Eye (tissue), 1 donor: ENCODE results near the gene TCOF1.

Experiments used
- DNase-seq: peaks from one replicate; pipeline ENCODE4 v3.0.0-alpha.2; 2015

The TCOF1 gene

DNA sequence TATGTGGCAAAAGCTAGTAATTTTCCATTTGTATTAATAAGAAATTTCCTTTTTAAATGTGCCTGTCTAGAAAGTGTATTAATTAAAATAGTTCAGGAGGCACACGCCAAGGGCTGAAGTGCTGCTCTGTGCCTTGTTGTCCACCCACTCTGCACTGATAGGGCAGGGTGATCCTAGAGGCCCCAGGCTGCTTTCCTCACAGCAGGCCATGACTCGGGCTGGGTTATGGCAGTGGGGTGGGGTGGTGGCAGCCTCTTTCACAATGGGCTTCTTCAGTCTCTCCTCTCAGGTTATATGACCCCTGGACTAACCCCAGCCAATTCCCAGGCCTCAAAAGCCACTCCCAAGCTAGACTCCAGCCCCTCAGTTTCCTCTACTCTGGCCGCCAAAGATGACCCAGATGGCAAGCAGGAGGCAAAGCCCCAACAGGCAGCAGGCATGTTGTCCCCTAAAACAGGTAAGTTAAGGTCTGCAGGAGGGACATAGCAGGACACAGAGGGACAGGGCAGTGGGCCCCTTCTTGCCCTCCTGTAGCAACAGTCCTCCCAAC lies 35.7 kb downstream of the TCOF1 start:
- no peak for DNase-seq

DNA sequence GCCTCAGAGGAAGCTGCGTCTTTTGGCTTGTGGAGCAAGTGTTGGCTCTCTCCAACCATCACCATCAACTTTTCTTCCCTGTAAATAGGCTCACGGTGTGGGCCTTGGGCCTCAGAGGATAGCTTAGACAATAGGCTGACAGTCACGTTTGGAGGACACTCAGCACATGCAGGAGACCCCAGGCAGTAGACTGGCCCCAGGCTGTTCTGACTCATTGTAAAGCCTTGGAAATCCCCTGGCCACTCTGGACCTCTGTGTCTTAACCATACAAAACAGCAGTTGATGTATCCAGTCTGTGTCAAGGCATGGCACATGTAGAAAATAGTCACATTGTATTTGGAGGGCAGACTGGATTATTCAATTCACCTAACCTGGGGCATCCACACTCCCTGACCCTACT lies 36.6 kb downstream of the TCOF1 start:
- no peak for DNase-seq

DNA sequence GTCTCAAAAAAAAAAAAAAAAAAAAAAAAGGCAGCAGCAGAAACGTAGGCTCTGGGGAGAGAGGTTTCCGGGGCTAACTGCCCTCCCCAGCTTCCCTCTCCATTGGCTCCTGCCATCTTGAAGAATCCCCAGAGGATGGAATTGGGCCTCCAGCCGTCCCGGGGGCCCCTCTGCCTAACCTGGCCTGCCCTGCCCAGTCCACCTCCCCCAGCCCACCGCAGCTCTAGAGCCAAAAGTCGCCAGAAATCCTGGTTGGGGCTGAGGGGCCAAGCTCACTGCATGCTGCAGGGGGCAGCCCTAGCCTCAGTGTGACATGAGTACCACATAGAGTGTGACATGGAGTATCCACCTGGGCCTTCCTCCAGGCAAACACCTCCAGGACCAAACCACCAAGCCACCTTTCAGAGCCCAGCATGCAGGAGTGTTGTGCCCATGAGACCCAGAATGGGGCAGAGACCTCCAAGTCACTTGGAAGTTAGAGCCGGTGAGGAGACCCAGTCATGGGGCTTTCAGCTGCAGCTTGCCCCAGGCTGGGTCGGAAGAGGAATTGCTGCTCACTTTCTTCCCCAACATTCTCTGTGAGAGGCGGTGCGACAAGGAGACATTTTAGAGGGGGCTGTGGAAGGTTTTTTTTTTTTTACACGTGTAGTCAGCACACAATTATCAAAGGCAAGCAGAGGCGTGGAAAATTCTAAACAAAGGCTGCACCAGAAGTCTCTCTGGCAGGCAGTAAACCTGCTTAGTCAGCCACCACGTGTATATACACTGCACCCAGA lies 37.6 kb downstream of the TCOF1 start:
- no peak for DNase-seq

DNA sequence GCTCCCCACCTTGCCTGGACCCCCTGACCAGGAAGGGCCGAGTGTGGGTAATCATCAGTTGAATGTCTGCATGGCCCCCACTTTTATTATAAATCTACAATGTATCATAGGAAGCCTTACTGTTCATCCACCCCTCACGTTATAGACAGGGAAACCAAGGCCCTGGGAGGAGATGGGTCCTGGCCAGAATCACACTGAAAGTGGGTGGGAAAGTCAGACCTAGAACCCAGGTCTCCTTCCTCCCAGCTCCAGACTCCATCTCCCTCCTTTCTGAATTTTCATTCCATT lies 38.1 kb downstream of the TCOF1 start:
- no peak for DNase-seq

DNA sequence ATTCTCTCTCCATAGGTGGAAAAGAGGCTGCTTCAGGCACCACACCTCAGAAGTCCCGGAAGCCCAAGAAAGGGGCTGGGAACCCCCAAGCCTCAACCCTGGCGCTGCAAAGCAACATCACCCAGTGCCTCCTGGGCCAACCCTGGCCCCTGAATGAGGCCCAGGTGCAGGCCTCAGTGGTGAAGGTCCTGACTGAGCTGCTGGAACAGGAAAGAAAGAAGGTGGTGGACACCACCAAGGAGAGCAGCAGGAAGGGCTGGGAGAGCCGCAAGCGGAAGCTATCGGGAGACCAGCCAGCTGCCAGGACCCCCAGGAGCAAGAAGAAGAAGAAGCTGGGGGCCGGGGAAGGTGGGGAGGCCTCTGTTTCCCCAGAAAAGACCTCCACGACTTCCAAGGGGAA lies 38.8 kb downstream of the TCOF1 start:
- DNase-seq = no peak

DNA sequence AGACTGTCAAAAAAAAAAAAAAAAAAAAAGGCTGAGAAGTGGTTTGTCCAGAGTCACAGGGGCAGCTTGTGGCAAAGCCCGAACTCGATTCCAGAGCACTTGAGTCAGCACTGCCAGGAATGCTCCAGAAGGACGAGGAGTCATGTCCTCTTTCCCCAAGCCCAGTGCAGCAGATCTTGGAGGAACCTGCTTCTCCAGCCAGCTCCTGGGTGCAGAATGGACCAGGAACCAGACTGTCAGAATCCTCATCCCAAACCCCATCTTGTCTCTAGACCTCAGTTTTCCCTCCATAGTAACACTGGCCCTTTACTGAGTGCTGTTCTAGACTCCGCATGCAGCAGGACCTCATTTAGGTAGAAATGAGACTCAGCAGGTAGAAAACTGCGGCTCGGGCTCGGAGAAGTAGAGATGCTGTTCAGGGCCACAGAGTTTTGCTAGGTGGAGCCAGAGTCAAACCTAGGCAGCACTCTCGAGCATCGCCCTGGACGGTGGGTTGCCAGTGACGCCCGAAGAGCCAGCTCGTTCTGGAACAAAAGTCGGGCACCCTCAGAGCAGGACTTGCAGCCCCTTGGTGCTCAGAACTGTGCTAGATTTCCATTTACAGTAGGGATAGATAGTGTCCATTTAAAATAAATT lies 39.8 kb downstream of the TCOF1 start:
- no peak for DNase-seq

DNA sequence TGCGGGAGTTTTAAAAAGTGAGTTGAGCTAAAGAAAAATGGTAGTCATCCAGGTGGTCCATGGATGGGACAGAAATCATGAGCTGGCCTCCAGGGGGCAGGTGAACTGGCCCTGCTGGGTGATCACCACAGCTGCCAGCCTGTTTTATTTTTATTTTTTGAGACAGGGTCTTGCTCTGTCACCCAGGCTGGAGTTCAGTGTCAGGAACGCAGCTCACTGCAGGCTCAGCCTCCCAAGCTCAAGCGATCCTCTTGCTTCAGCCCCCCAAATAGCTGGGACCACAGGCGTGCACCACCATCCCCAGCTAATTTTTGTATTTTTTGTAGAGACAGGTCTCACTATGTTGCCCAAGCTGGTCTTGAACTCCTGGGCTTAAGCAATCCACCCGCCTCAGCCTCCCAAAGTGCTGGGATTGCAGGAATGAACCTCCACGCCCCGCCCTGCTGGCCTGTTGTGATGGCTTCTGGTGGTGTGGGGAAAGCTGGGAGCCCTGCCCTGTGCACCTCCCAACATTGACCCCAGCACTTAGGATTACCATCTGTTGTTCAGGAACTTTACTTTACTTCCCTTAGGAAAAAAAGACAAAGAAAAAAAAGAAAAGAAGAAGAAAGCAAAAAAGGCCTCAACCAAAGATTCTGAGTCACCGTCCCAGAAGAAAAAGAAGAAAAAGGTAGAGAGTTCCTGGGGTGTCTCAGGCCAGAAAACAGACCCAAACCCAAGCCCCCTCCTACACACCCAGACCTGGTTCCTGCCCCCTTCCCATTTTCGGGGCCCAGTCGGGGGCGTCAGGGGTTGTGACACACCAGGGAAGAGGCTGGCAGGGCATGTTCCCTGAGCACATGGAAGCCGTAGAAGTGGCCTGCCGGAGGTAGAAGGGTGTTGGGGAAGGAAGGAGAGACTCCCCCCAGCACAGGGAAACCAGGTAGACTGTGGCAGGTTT lies 40.6 kb downstream of the TCOF1 start:
- no peak for DNase-seq

DNA sequence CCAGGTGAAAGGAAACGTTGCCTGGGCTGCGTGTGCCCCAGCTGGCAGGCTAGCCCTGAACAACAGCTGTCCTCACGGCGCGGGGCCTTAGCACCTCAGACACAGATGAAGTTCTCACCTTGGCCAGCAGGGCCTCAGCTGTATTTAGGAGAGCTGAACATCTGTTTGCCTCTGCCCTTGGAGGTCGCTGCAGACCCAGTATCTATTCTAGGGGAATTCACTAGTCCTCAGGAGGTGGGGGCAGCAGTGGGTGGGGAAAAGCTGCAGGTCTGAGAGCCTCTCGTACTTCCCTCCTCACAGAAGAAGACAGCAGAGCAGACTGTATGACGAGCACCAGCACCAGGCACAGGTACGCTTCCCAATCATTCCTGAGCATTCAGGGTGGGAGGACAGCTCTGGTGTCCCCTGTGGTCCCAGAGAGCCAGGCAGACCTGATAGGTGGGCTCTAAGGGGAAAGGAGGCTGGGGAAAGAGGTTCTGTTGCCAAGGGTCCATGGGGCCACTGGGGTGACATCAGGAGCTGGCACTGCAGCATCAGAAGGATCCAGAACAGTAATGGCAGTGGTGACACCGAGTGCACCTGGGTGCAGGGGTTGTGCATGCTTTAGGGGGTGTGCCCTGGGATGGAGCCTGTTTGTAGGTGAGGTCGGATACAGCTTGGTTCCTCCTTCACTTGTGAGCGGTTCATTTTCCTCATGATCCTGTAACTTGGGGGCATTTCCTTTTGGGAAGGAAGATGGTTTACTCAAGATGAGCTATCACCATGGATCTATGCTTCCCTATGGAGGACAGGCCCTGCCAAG lies 41.4 kb downstream of the TCOF1 start:
- DNase-seq = no peak

DNA sequence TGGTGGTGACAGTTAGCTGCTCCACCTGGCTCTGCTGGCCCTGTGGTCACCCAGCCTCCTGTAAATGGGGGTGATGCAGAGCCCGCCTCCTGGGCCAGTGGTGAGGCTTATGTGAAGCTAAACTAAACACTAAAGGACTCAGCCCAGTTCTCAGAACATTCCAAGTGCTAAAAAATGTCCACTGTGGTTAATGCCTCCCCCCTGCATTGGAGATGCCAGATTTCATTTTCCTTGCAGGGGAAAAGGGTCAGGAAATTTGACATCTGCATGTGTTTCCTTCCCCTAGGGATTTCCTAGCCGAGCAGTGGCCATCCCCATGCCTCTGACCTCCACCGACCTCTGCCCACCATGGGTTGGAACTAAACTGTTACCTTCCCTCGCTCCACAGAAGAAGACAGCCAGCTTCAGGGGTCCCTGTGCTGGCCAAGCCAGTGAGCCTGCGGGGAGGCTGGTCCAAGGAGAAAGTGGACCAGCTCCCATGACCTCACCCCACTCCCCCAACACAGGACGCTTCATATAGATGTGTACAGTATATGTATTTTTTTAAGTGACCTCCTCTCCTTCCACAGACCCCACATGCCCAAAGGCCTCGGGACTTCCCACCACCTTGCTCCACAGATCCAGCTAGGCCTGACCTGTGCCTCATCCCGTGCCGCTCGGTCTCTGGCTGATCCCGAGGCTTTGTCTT lies 42.2 kb downstream of the TCOF1 start:
- no peak for DNase-seq

DNA sequence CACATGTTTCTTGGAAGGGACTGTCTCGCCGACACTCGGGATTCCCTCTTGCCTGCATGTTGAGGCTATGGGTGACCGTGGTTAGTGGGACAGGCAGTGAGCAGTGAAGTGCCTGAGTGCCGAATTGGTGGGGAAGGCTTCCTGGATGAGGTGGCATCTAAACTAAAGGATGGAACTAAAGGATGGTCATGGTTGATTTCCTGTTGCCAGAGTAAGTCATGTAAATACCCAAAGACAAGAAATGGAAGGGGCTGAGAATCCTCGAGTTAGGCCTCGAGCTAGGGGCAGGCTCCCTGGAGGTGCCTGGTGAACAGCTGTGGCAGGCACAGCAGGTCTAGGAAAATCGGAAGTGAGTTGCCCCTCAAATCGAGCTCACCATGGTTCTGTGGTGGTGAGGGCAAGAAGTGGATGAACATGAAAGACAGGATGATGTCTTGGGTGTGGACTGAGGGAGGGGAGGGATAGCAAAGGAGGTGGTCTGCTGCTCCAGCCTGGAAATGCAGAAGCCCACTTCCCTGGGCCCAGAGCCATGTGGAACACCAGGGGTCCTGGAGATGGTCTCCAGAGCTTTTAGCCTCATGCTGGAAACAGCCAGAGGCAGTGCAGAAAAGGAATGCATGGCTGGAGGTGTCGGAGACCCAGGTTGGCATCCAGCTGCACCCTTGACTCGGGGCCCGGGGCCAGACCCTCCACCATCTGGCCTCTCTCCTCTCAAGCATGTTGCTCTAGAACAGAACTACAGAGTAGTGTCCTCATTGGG lies 43.0 kb downstream of the TCOF1 start:
- DNase-seq = no peak

DNA sequence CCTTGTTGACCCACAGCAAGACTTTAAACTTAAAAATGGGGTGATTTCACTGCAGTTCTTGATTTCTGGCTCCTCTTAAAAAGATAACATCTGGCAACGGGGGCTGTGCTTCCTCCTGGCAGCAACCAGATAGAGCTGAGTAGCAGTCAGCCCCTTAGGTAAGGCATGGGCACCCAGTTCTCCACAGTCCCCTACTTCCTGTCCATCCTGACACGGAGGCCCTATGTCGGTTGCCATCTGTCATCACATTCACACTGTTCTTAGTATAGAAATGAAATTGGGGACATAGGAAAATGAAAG lies 43.5 kb downstream of the TCOF1 start:
- no peak for DNase-seq

DNA sequence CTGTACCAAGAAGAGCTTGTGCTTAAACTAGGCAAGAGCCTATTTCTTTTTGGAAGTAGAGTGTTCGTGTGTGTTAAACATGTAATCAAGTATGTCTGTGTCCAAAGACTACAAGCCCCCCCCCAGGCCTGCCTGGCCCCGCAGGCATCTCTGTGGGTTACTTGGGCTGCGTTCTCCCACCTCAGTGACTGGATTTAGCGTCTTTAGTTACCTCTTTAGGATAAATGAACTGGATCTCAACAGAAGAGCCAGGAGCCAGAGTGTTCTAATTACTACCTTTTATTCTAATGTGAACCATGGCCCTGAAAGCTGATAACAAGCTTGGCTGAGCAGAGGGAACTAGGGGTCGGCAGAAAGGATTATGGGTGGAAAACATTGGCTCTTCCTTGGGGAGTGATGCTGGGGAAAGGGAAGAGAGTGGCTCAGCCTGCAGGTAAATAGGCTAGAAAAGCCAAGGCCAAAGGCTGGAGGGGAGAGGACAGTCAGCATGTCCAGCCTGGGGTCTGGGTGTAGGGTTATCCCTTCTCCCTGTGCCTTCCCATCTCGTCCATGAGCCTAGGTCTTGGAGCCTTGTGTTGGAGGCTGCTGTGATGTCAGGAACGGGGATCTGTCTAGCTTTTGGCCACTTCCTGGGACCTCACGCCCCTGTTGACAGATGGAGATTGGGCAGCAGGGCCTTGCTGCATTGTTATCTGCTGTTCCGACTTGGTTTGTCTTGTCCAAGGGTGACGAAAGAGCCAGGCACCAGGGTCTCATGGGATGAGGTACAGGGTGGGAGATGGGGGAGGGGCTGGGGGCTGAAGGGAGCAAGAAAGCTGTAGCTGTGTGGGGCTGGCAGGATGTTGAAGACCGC lies 44.1 kb downstream of the TCOF1 start:
- no peak for DNase-seq

DNA sequence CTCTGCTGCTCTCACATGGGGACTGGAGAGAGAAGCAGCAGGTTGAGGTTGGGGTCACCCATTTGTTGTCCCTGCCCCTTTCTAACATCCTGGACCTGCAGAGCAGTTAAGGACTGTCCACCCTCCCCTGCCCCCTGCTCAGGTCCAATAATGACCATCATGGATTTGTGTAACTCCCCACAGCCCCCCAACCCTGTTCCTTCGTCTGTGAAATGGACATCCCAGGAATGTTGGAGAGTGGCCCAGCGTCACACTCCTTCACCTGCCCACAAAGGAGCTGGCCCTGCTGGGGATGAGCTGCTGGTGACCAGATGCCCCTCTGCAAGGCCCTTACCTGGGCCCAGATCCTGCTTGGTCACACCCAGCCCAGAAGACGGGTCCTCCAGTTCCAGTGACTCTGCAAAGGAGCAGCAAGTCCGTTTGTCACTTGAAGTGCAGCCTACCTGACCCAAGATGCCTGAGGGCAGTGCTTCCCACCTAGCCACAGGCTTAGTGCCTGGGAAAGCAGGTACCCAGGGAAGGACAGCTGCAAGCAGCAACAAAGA lies 44.8 kb downstream of the TCOF1 start:
- DNase-seq = no peak

DNA sequence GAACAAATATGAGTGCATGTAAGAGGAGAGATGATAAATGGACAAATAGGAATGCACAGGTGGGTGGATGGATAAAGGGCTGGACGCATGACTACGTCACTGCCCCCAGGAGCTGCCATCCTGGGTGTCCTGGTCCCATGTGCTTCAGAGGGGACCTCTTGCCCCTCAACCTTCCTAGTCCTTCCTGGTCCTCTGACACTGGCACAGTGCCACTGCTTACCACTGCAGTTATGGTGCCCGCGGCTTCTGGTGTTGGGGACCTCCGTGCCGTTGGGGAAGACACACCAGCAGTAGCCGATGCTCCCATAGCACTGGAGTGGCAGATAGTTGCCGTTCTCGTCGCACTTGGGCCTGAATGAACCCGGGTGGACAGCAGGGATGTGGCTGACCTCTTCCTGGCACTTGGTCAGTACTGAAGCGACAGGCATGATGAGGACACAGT lies 45.4 kb downstream of the TCOF1 start:
- DNase-seq = no peak

DNA sequence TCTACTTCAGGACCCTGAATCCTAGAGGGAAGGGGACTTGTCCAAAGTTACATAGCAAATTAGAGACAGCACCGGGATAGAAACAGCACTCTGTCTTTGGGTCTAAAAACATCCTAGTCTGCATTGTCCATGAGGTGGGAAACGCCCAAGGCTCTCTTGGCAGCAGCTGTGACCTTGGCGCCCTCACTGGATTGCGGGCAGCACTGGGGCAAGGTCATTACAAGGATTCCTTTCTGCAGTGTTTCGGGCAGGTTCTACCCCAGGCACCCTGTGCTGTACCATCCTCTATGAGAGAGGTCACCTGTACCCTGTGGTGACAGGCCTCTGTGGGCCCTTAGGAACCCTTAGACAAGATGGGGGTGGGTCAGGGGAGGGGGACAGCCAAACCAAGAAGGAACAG lies 46.6 kb downstream of the TCOF1 start:
- DNase-seq = no peak

DNA sequence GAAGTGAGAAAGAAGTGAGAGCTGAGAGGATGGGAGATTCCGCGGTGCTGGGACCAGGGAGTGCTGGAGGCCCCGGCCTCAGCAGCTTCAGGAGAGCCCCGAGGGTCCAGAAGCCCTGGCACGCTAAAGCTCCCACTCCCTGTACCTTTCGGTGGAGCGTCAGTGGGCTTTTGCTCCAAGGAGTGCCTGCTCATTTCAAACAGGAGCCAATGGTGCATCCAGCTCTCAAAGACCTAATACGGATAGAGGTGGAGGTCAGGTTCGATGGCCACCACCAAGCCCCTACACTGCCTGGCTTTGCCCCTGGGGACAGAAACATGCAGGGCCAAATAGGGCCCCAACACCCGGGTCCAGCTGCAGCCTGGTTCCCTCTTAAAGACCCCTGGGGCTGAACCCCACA lies 47.0 kb downstream of the TCOF1 start:
- no peak for DNase-seq

DNA sequence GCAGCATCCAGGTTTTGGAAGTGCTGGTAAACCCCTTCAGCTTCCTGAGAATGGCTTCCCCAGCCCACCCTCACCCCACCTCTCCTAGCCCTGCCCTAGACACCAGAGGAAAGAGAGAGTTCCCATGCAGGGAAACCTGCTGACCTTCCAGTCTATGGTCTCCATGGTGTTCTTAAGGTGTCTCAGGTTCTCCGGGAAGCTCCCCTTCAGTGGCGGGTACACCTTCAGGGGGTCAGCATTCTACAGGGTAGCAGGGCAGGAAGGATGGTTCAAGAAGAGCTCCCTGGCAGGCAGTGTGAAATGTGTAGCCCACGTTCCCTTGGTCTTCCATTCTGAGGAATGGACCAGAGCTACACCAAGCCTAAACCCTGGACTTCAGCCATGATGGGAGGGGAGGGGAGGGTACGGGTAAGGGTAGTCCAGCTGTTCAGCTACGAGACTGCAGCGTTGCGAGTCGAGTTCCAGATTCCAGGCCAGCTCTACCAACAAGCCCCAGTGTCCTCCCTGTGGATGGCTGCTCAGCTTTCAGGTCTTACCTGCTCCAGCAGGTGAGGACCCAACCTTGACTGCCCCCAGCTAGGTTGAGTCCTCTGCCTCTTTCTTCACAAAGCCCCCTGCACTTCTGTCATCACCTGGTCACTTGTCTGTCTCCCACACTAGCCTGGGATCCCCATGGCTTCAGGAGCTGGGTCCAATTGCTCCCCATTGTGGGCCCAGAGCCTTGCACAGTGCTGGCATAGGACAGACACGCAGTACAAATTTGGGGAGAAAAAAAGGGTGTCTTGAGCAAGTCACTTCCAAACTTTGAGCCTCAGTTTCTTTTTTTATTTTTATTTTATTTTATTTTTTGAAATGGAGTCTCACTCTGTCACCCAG lies 47.7 kb downstream of the TCOF1 start:
- DNase-seq = no peak

DNA sequence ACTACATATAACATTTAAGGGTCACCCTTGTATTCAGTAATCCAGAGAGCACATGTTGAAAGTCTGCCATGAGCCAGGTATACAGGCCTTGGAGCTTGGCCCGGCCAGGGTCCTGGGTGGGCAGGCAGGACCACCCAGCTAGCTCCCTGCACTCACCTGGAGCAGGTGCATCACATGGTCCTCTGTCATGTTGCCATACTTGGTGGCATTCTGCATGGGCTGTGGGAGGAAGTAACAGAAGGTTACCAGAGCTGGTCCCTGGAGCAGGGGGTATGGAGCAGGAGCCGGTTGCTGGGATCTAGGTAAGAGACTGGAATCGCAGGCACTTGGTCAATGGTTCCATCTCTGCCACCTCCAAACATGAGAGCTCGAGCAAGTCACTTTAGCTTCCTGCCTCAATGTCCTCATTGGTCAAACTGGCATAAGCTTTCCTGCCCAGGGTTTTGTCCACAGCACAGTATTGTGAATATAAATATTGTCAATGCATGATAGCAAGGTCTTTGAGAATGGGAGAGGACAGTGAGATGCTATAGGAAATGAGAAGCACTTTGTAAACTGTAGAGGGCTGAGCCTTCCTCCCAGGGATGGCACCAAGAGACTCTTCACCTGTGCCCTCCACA lies 48.7 kb downstream of the TCOF1 start:
- no peak for DNase-seq

DNA sequence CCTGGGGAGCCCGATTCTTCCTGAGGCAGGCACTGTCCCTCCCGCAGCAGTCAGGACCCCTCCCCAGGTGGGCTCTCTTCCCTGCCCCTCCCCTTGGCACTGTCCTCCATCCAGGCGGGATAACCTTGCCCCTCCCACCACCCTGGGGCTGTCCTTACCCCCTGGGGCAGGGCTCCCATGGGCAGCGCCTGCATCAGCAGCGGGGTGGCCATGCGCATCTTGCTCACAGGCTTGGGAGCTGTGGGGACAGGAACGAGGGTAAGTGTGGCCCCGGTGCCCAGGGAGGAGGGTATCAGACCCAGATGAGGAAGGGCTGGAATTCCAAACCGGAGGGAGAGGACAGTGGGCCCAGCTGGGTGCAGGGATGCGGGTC lies 49.2 kb downstream of the TCOF1 start:
- no peak for DNase-seq
